HUES64 (cell line): ENCODE measurements around the gene GRPEL1.

Source experiments
- H3K27ac ChIP-seq: 2 replicates; pipeline ENCODE4 v1.7.0; 2013; ENCODE audit warnings: low read depth, low read length, inconsistent platforms
- H3K27me3 ChIP-seq: 2 replicates; pipeline ENCODE4 v1.6.1; 2013; ENCODE audit warnings: mild to moderate bottlenecking, low read length; ENCODE audit not compliant: insufficient read depth
- H3K36me3 ChIP-seq: 2 replicates; pipeline ENCODE4 v1.6.1; 2013; ENCODE audit warnings: mild to moderate bottlenecking, low read length; ENCODE audit not compliant: insufficient read depth
- H3K4me1 ChIP-seq: 2 replicates; pipeline ENCODE4 v1.6.1; 2013; ENCODE audit warnings: mild to moderate bottlenecking, low read length, moderate library complexity; ENCODE audit not compliant: insufficient read depth
- H3K4me3 ChIP-seq: 2 replicates; pipeline ENCODE4 v1.5.1; 2013; ENCODE audit warnings: mild to moderate bottlenecking, low read length, moderate library complexity
- H3K9ac ChIP-seq: 2 replicates; pipeline ENCODE4 v1.6.1; 2013; ENCODE audit warnings: mild to moderate bottlenecking, low read depth, low read length
- H3K9me3 ChIP-seq: 2 replicates; pipeline ENCODE4 v1.6.1; 2013; ENCODE audit warnings: low read depth, low read length; ENCODE audit not compliant: insufficient read depth
- WGBS: fragments of 150-250, 120-280 bp; methylation state at CpG from one replicate; pipeline ENCODE4 v1.1.7; 2013; ENCODE audit warnings: missing lambda C conversion rate; 5-methylcytosine and 5-hydroxymethylcytosine counted together

Gene GRPEL1

GRCh38 chr4:7029212-7029611 lies 38.7 kb downstream of the GRPEL1 start:
- Histone ChIP-seq H3K9ac (no peak overlapping the region), H3K4me1 (no peaks in the 10 kb centered on the region), H3K36me3 (peaks cover 72% of the 10 kb centered on the region), H3K4me3 (no peak overlapping the region), H3K9me3 (no peaks in the 10 kb centered on the region), H3K27ac (no peak overlapping the region), H3K27me3 (no peaks in the 10 kb centered on the region)
- 97% methylated on average over 12 of the region's 12 CpGs for WGBS

- H3K36me3 ChIP-seq, result peaks cover 74% of the 10 kb centered on the region
- no peak overlapping the region for H3K9ac ChIP-seq
- H3K9me3 ChIP-seq, result no peaks in the 10 kb centered on the region
- no peaks in the 10 kb centered on the region for H3K27me3 ChIP-seq
- no peak overlapping the region for H3K4me3 ChIP-seq
- H3K4me1 ChIP-seq, result no peaks in the 10 kb centered on the region
- no peak overlapping the region for H3K27ac ChIP-seq
- 94% methylated on average over 5 of the region's 5 CpGs for WGBS
Observed at GRCh38 chr4:7027913-7028312, 40.0 kb downstream of the GRPEL1 start.

GRCh38 chr4:7027284-7027683 lies 40.6 kb downstream of the GRPEL1 start:
- H3K27me3 ChIP-seq, result no peaks in the 10 kb centered on the region
- WGBS, result 95% methylated on average over 7 of the region's 7 CpGs
- H3K27ac ChIP-seq, result no peak overlapping the region
- H3K4me3 ChIP-seq, result no peak overlapping the region
- peaks cover 74% of the 10 kb centered on the region for H3K36me3 ChIP-seq
- no peaks in the 10 kb centered on the region for H3K4me1 ChIP-seq
- H3K9ac ChIP-seq, result no peak overlapping the region
- H3K9me3 ChIP-seq, result no peaks in the 10 kb centered on the region

GRCh38 chr4:7026107-7026506 lies 41.8 kb downstream of the GRPEL1 start:
- Histone ChIP-seq H3K9ac (no peak overlapping the region), H3K4me1 (no peaks in the 10 kb centered on the region), H3K4me3 (no peak overlapping the region), H3K9me3 (no peaks in the 10 kb centered on the region), H3K27me3 (no peaks in the 10 kb centered on the region), H3K27ac (no peak overlapping the region), H3K36me3 (peaks cover 73% of the 10 kb centered on the region)
- 94% methylated on average over 8 of the region's 9 CpGs for WGBS

GRCh38 chr4:7025040-7025602 lies 42.7 kb downstream of the GRPEL1 start:
- H3K9ac ChIP-seq, result no peak overlapping the region
- 96% methylated on average over 28 of the region's 28 CpGs for WGBS
- H3K9me3 ChIP-seq, result no peaks in the 10 kb centered on the region
- no peak overlapping the region for H3K27ac ChIP-seq
- no peaks in the 10 kb centered on the region for H3K4me1 ChIP-seq
- H3K4me3 ChIP-seq, result no peak overlapping the region
- no peaks in the 10 kb centered on the region for H3K27me3 ChIP-seq
- H3K36me3 ChIP-seq, result peaks cover 69% of the 10 kb centered on the region

- Histone ChIP-seq H3K36me3 (peaks cover 64% of the 10 kb centered on the region), H3K4me3 (no peak overlapping the region), H3K4me1 (no peaks in the 10 kb centered on the region), H3K27me3 (no peaks in the 10 kb centered on the region), H3K9ac (no peak overlapping the region), H3K27ac (no peak overlapping the region), H3K9me3 (no peaks in the 10 kb centered on the region)
- 95% methylated on average over 19 of the region's 19 CpGs for WGBS
Observed at GRCh38 chr4:7024336-7024890, 43.5 kb downstream of the GRPEL1 start.

- no peak overlapping the region for H3K9ac ChIP-seq
- H3K4me3 ChIP-seq, result no peak overlapping the region
- no peak overlapping the region for H3K27ac ChIP-seq
- WGBS, result 93% methylated on average over 12 of the region's 12 CpGs
- no peaks in the 10 kb centered on the region for H3K4me1 ChIP-seq
- H3K27me3 ChIP-seq, result no peaks in the 10 kb centered on the region
- H3K9me3 ChIP-seq, result no peaks in the 10 kb centered on the region
- H3K36me3 ChIP-seq, result peaks cover 64% of the 10 kb centered on the region
Observed at GRCh38 chr4:7023901-7024300, 44.0 kb downstream of the GRPEL1 start.

- no peaks in the 10 kb centered on the region for H3K4me1 ChIP-seq
- H3K9ac ChIP-seq, result no peak overlapping the region
- no peak overlapping the region for H3K4me3 ChIP-seq
- peaks cover 62% of the 10 kb centered on the region for H3K36me3 ChIP-seq
- H3K27ac ChIP-seq, result no peak overlapping the region; the same call in 1 of the 2 replicates
- WGBS, result 94% methylated on average over 16 of the region's 16 CpGs
- no peaks in the 10 kb centered on the region for H3K27me3 ChIP-seq
- H3K9me3 ChIP-seq, result no peaks in the 10 kb centered on the region
Observed at GRCh38 chr4:7023486-7023885, 44.4 kb downstream of the GRPEL1 start.

- no peak overlapping the region for H3K9ac ChIP-seq
- WGBS, result 91% methylated on average over 13 of the region's 13 CpGs
- no peaks in the 10 kb centered on the region for H3K4me1 ChIP-seq
- no peaks in the 10 kb centered on the region for H3K27me3 ChIP-seq
- no peaks in the 10 kb centered on the region for H3K9me3 ChIP-seq
- no peak overlapping the region for H3K27ac ChIP-seq
- no peak overlapping the region for H3K4me3 ChIP-seq
- peaks cover 64% of the 10 kb centered on the region for H3K36me3 ChIP-seq
Observed at GRCh38 chr4:7021930-7022664, 45.8 kb downstream of the GRPEL1 start.

GRCh38 chr4:7021355-7021754 lies 46.5 kb downstream of the GRPEL1 start:
- Histone ChIP-seq H3K27me3 (no peaks in the 10 kb centered on the region), H3K36me3 (peaks cover 64% of the 10 kb centered on the region), H3K4me1 (no peaks in the 10 kb centered on the region), H3K4me3 (no peak overlapping the region), H3K9me3 (no peaks in the 10 kb centered on the region), H3K27ac (no peak overlapping the region), H3K9ac (no peak overlapping the region)
- 95% methylated on average over 5 of the region's 5 CpGs for WGBS

- 97% methylated on average over 11 of the region's 11 CpGs for WGBS
- Histone ChIP-seq H3K27me3 (no peaks in the 10 kb centered on the region), H3K36me3 (peaks cover 64% of the 10 kb centered on the region), H3K4me1 (no peaks in the 10 kb centered on the region), H3K9ac (no peak overlapping the region), H3K27ac (no peak overlapping the region), H3K4me3 (no peak overlapping the region), H3K9me3 (no peaks in the 10 kb centered on the region)
Observed at GRCh38 chr4:7020856-7021255, 47.0 kb downstream of the GRPEL1 start.
